Measurements from ENCODE around the gene B4GALT1. TPM values are rescaled to one million over a fixed set of nuclear protein-coding genes. Genes with fewer than 3 reads are reported as not detected.

Gene B4GALT1
- polyA plus RNA-seq, 3 donors from 2014 or later, result 21.7 to 49.2 (median 44.2) TPM

- H3K4me3 Mint-ChIP-seq, result peak overlapping the region; percentile 43 to 72 (median 56)
- peak overlapping the region; percentile 83 to 98 (median 89) for H3K27ac Mint-ChIP-seq
- DNase-seq, result peak in 2 of 3 donors; percentile 34 to 37
- H3K27me3 Mint-ChIP-seq (ENCODE audit: low read depth in 3 of 3), result peaks cover 15 to 22% (median 21%) of the 10 kb centered on the region in 3 donors
- H3K9me3 Mint-ChIP-seq, result no peaks in the 10 kb centered on the region
- peaks cover 18 to 39% (median 19%) of the 10 kb centered on the region in 3 donors for H3K36me3 Mint-ChIP-seq
- peaks cover 78 to 87% of the 10 kb centered on the region in 2 donors for H3K4me1 Mint-ChIP-seq
Observed at GRCh38 chr9:33125871-33126823, 41.0 kb downstream of the B4GALT1 start.

- peaks cover 14 to 38% (median 21%) of the 10 kb centered on the region in 3 donors for H3K36me3 Mint-ChIP-seq
- peaks cover 12 to 29% (median 15%) of the 10 kb centered on the region in 3 donors for H3K27me3 Mint-ChIP-seq (ENCODE audit: low read depth in 3 of 3)
- no peak for DNase-seq
- peak overlapping the region in 3 of 5 donors; percentile 56 to 72 (median 56) for H3K4me3 Mint-ChIP-seq
- no peaks in the 10 kb centered on the region for H3K9me3 Mint-ChIP-seq
- H3K4me1 Mint-ChIP-seq, result peaks cover 76 to 87% of the 10 kb centered on the region in 2 donors
- H3K27ac Mint-ChIP-seq, result peak overlapping the region; percentile 86 to 98 (median 89)
Observed at GRCh38 chr9:33125461-33125860, 41.7 kb downstream of the B4GALT1 start.

GRCh38 chr9:33124751-33125381 lies 42.3 kb downstream of the B4GALT1 start:
- DNase-seq, result peak in 1 of 3 donors; percentile 41
- H3K4me3 Mint-ChIP-seq, result peak overlapping the region; percentile 30 to 55 (median 44)
- peak overlapping the region; percentile 78 to 98 (median 88) for H3K27ac Mint-ChIP-seq
- H3K27me3 Mint-ChIP-seq (ENCODE audit: low read depth in 3 of 3), result peaks cover 12 to 29% (median 13%) of the 10 kb centered on the region in 3 donors
- peaks cover 73 to 85% of the 10 kb centered on the region in 2 donors for H3K4me1 Mint-ChIP-seq
- H3K9me3 Mint-ChIP-seq, result no peaks in the 10 kb centered on the region
- H3K36me3 Mint-ChIP-seq, result peaks cover 10 to 38% (median 24%) of the 10 kb centered on the region in 3 donors

GRCh38 chr9:33124046-33124445 lies 43.1 kb downstream of the B4GALT1 start:
- peaks cover 10 to 38% (median 29%) of the 10 kb centered on the region in 3 donors for H3K36me3 Mint-ChIP-seq
- peak overlapping the region; percentile 78 to 98 (median 88) for H3K27ac Mint-ChIP-seq
- no peak for DNase-seq
- peaks cover 10 to 30% (median 11%) of the 10 kb centered on the region in 3 donors for H3K27me3 Mint-ChIP-seq (ENCODE audit: low read depth in 3 of 3)
- H3K4me3 Mint-ChIP-seq, result no peak overlapping the region
- H3K4me1 Mint-ChIP-seq, result peaks cover 64 to 84% of the 10 kb centered on the region in 2 donors
- H3K9me3 Mint-ChIP-seq, result no peaks in the 10 kb centered on the region

- peaks cover 60 to 78% of the 10 kb centered on the region in 2 donors for H3K4me1 Mint-ChIP-seq
- no peaks in the 10 kb centered on the region for H3K9me3 Mint-ChIP-seq
- H3K4me3 Mint-ChIP-seq, result no peak overlapping the region
- H3K27ac Mint-ChIP-seq, result peak overlapping the region in 5 of 6 donors; percentile 86 to 98 (median 89)
- H3K36me3 Mint-ChIP-seq, result peaks cover 10 to 34% (median 25%) of the 10 kb centered on the region in 3 donors
- H3K27me3 Mint-ChIP-seq (ENCODE audit: low read depth in 3 of 3), result peaks cover 10 to 26% (median 11%) of the 10 kb centered on the region in 3 donors
- no peak for DNase-seq
Observed at GRCh38 chr9:33123407-33124031, 43.6 kb downstream of the B4GALT1 start.

GRCh38 chr9:33120620-33121019 lies 46.5 kb downstream of the B4GALT1 start:
- H3K36me3 Mint-ChIP-seq, result peaks cover 14 to 23% (median 18%) of the 10 kb centered on the region in 3 donors

GRCh38 chr9:33117796-33118195 lies 49.3 kb downstream of the B4GALT1 start:
- H3K36me3 Mint-ChIP-seq, result peaks cover 23 to 40% (median 23%) of the 10 kb centered on the region in 3 donors
- no peak for DNase-seq
- H3K4me3 Mint-ChIP-seq, result no peak overlapping the region
- H3K4me1 Mint-ChIP-seq, result peaks cover 53 to 75% of the 10 kb centered on the region in 2 donors
- H3K27me3 Mint-ChIP-seq (ENCODE audit: low read depth in 3 of 3), result peaks cover 7 to 15% (median 15%) of the 10 kb centered on the region in 3 donors
- H3K9me3 Mint-ChIP-seq, result no peaks in the 10 kb centered on the region
- H3K27ac Mint-ChIP-seq, result peak overlapping the region in 5 of 6 donors; percentile 13 to 81 (median 45)

More at GRCh38 chr9:33120620-33121019, 46.5 kb downstream of the B4GALT1 start:
- H3K27ac Mint-ChIP-seq, result peak overlapping the region in 5 of 6 donors; percentile 9 to 76 (median 42)
- no peak overlapping the region for H3K4me3 Mint-ChIP-seq
- no peak for DNase-seq
- H3K9me3 Mint-ChIP-seq, result no peaks in the 10 kb centered on the region
- peaks cover 7 to 18% (median 8%) of the 10 kb centered on the region in 3 donors for H3K27me3 Mint-ChIP-seq (ENCODE audit: low read depth in 3 of 3)
- peaks cover 50 to 74% of the 10 kb centered on the region in 2 donors for H3K4me1 Mint-ChIP-seq

- DNase-seq, result no peak
- H3K27me3 Mint-ChIP-seq (ENCODE audit: low read depth in 3 of 3), result peaks cover 6 to 19% (median 12%) of the 10 kb centered on the region in 3 donors
- H3K27ac Mint-ChIP-seq, result peak overlapping the region; percentile 14 to 91 (median 40)
- H3K4me1 Mint-ChIP-seq, result peaks cover 55 to 80% of the 10 kb centered on the region in 2 donors
- no peaks in the 10 kb centered on the region for H3K9me3 Mint-ChIP-seq
- peaks cover 23 to 45% (median 28%) of the 10 kb centered on the region in 3 donors for H3K36me3 Mint-ChIP-seq
- H3K4me3 Mint-ChIP-seq, result no peak overlapping the region
Observed at GRCh38 chr9:33117306-33117705, 49.8 kb downstream of the B4GALT1 start.

GRCh38 chr9:33116860-33117259 lies 50.3 kb downstream of the B4GALT1 start:
- Mint-ChIP-seq H3K4me3 (peak overlapping the region in 2 of 5 donors; percentile 21 to 50), H3K36me3 (peaks cover 25 to 49% (median 30%) of the 10 kb centered on the region in 3 donors), H3K27ac (peak overlapping the region; percentile 23 to 91 (median 59)), H3K9me3 (no peaks in the 10 kb centered on the region), H3K27me3 (ENCODE audit: low read depth in 3 of 3) (peaks cover 8 to 20% (median 12%) of the 10 kb centered on the region in 3 donors), H3K4me1 (peaks cover 55 to 79% of the 10 kb centered on the region in 2 donors)
- DNase-seq, result no peak

GRCh38 chr9:33114746-33115145 lies 52.4 kb downstream of the B4GALT1 start:
- H3K27me3 Mint-ChIP-seq (ENCODE audit: low read depth in 3 of 3), result peaks cover 2 to 23% (median 14%) of the 10 kb centered on the region in 3 donors
- H3K27ac Mint-ChIP-seq, result peak overlapping the region; percentile 34 to 93 (median 85)
- no peaks in the 10 kb centered on the region for H3K9me3 Mint-ChIP-seq
- DNase-seq, result no peak
- H3K36me3 Mint-ChIP-seq, result peaks cover 25 to 57% (median 28%) of the 10 kb centered on the region in 3 donors
- peaks cover 51 to 80% of the 10 kb centered on the region in 2 donors for H3K4me1 Mint-ChIP-seq
- no peak overlapping the region for H3K4me3 Mint-ChIP-seq

GRCh38 chr9:33113799-33114547 lies 53.2 kb downstream of the B4GALT1 start:
- Mint-ChIP-seq H3K27ac (peak overlapping the region; percentile 82 to 93 (median 85)), H3K36me3 (peaks cover 25 to 58% (median 36%) of the 10 kb centered on the region in 3 donors), H3K9me3 (no peaks in the 10 kb centered on the region), H3K4me3 (peak overlapping the region; percentile 36 to 56 (median 44)), H3K4me1 (peaks cover 51 to 82% of the 10 kb centered on the region in 2 donors), H3K27me3 (ENCODE audit: low read depth in 3 of 3) (peaks cover 0 to 23% (median 14%) of the 10 kb centered on the region in 3 donors)
- peak; percentile 74 to 78 (median 75) for DNase-seq

GRCh38 chr9:33112094-33112493 lies 55.0 kb downstream of the B4GALT1 start:
- Mint-ChIP-seq H3K9me3 (no peaks in the 10 kb centered on the region), H3K27ac (peak overlapping the region in 5 of 6 donors; percentile 2 to 92 (median 77)), H3K4me1 (peaks cover 40 to 71% of the 10 kb centered on the region in 2 donors), H3K36me3 (peaks cover 22 to 54% (median 31%) of the 10 kb centered on the region in 3 donors), H3K27me3 (ENCODE audit: low read depth in 3 of 3) (peaks cover 2 to 21% (median 14%) of the 10 kb centered on the region in 3 donors), H3K4me3 (no peak overlapping the region)
- DNase-seq, result no peak
